ENCODE results near the gene NT5M. TPM values are rescaled to one million over a fixed set of nuclear protein-coding genes. Genes with fewer than 3 reads are reported as not detected.
"Not testable (repeated sequence)": the region's sequence is repeated elsewhere in the genome, so short reads cannot be mapped to it uniquely, and the experiment has no call there.

NT5M gene
- total RNA-seq, 1 experiment from 2014 or later = 4.2 TPM

- DNase-seq (ENCODE audit: low read depth) = not testable (repeated sequence)
These were observed 1.5 kb upstream of the NT5M start for GRCh38 chr17:17301659-17302058.

GRCh38 chr17:17303847-17304490 lies 796 bp downstream of the NT5M start:
- DNase-seq (ENCODE audit: low read depth) = no peak

GRCh38 chr17:17304521-17304985 lies 1.4 kb downstream of the NT5M start:
- DNase-seq (ENCODE audit: low read depth) = no peak

GRCh38 chr17:17305281-17305801 lies 2.2 kb downstream of the NT5M start:
- peak; percentile 59 for DNase-seq (ENCODE audit: low read depth)

GRCh38 chr17:17309356-17309755 lies 6.2 kb downstream of the NT5M start:
- no peak for DNase-seq (ENCODE audit: low read depth)

GRCh38 chr17:17313350-17313991 lies 10.3 kb downstream of the NT5M start:
- DNase-seq (ENCODE audit: low read depth) = peak; percentile 55

GRCh38 chr17:17314501-17315071 lies 11.4 kb downstream of the NT5M start:
- no peak for DNase-seq (ENCODE audit: low read depth)

GRCh38 chr17:17315142-17315821 lies 12.1 kb downstream of the NT5M start:
- DNase-seq (ENCODE audit: low read depth) = no peak

GRCh38 chr17:17320188-17320910 lies 17.2 kb downstream of the NT5M start:
- DNase-seq (ENCODE audit: low read depth) = no peak

- DNase-seq (ENCODE audit: low read depth) = no peak
These were observed 17.7 kb downstream of the NT5M start for GRCh38 chr17:17320911-17321220.

- DNase-seq (ENCODE audit: low read depth) = no peak
These were observed 18.3 kb downstream of the NT5M start for GRCh38 chr17:17321356-17322025.

GRCh38 chr17:17322516-17323510 lies 19.6 kb downstream of the NT5M start:
- DNase-seq (ENCODE audit: low read depth) = no peak

- DNase-seq (ENCODE audit: low read depth) = no peak
These were observed 21.4 kb downstream of the NT5M start for GRCh38 chr17:17324616-17325015.

GRCh38 chr17:17325228-17325627 lies 22.1 kb downstream of the NT5M start:
- no peak for DNase-seq (ENCODE audit: low read depth)

GRCh38 chr17:17325816-17326215 lies 22.6 kb downstream of the NT5M start:
- DNase-seq (ENCODE audit: low read depth) = no peak

GRCh38 chr17:17326275-17326875 lies 23.2 kb downstream of the NT5M start:
- DNase-seq (ENCODE audit: low read depth) = no peak

GRCh38 chr17:17328251-17328650 lies 25.1 kb downstream of the NT5M start:
- DNase-seq (ENCODE audit: low read depth) = no peak

GRCh38 chr17:17341452-17341851 lies 38.3 kb downstream of the NT5M start:
- no peak for DNase-seq (ENCODE audit: low read depth)

GRCh38 chr17:17342242-17342945 lies 39.2 kb downstream of the NT5M start:
- no peak for DNase-seq (ENCODE audit: low read depth)

Measured in Daoy (cell line).